Choroid plexus epithelial cell (primary cell): ENCODE results near the gene SLC22A1.
A peak's percentile ranks its signal among the peaks of the same experiment; 100 is the strongest.
"Not testable (repeated sequence)": the region's sequence is repeated elsewhere in the genome, so short reads cannot be mapped to it uniquely, and the experiment has no call there.

ENCODE experiments used
- DNase-seq: peaks from one replicate; pipeline ENCODE4 v3.0.0-alpha.2; 2010; ENCODE audit warnings: low read depth
- H3K4me3 ChIP-seq: 2 replicates; pipeline ENCODE4 v1.5.1; 2011; ENCODE audit warnings: low read depth, mild to moderate bottlenecking, control low read depth, low read length, moderate library complexity
- TF ChIP-seq, protein P1 (sequence below): conservative IDR thresholded peaks from 2 replicates; pipeline ENCODE4 v1.5.1; 2011; ENCODE audit warnings: low read depth, mild to moderate bottlenecking, control low read depth, inconsistent platforms, low read length, moderate library complexity

Gene SLC22A1

DNA sequence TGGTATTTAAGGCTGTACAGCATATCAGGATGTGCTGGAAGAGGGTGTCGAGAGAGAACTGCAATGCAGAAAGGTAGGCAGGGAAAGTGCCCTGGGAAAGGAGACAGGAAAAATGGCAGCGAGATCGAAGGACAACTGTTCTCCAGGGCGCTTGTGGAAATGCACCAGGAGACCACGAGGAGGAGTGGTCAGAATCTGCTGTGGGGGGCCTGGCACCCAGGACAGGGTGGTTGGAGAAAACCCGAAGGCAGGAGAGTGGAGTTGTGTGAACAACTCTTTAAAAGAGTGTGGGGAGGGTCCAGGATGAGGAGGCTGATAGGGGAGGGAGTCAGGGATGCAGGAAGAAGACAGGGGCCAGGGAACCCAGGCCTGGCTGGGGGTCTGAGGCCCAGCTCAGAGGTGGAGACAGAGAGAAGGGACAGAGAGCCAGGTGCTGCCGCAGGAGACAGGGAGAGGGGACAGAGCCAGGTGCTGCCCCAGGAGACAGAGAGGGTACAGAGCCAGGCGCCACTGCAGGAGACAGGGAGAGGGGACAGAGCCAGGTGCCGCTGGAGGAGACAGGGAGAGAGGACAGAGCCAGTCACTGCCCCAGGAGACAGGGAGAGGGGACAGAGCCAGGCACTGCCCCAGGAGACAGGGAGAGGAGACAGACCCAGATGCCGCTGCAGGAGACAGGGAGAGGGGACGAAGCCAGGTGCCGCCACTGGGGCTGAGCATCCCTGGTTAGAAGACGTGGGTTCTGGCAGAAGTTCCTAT lies 9.3 kb downstream of the SLC22A1 start:
- DNase-seq = no peak
- H3K4me3 ChIP-seq = no peak overlapping the region
- TF ChIP-seq, protein P1, sequence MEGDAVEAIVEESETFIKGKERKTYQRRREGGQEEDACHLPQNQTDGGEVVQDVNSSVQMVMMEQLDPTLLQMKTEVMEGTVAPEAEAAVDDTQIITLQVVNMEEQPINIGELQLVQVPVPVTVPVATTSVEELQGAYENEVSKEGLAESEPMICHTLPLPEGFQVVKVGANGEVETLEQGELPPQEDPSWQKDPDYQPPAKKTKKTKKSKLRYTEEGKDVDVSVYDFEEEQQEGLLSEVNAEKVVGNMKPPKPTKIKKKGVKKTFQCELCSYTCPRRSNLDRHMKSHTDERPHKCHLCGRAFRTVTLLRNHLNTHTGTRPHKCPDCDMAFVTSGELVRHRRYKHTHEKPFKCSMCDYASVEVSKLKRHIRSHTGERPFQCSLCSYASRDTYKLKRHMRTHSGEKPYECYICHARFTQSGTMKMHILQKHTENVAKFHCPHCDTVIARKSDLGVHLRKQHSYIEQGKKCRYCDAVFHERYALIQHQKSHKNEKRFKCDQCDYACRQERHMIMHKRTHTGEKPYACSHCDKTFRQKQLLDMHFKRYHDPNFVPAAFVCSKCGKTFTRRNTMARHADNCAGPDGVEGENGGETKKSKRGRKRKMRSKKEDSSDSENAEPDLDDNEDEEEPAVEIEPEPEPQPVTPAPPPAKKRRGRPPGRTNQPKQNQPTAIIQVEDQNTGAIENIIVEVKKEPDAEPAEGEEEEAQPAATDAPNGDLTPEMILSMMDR = no peak

DNA sequence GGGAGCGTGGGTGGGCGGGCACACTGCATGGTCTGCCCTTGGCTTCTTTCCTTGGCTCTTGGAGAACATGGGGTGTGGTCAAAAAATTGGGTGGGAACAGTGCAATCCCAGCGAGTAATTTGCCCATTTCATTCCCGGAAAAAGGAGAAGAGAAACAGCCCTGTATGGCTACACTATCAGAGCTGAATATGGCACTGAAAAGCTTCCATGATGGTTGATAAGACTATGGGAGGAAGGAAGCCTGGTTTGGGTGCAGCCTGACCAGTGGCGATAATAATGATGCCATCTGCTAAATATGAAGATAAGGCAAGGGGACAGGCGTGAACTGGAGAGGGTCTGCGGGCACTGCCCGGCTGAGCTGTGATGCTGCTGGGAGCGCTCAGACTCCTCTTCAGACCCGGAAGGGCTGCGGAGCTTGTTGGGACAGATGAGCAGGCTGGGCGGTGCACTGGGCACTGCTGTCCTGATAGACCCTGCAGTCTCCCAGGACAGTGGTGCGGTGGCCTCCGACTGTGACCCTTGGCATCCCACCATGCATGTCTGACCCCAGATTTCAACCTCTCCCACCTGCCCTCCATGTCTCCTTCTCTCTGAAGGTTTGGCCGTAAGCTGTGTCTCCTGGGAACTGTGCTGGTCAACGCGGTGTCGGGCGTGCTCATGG lies 10.2 kb downstream of the SLC22A1 start:
- DNase-seq = no peak
- H3K4me3 ChIP-seq = no peak overlapping the region
- TF ChIP-seq, protein P1 = no peak

DNA sequence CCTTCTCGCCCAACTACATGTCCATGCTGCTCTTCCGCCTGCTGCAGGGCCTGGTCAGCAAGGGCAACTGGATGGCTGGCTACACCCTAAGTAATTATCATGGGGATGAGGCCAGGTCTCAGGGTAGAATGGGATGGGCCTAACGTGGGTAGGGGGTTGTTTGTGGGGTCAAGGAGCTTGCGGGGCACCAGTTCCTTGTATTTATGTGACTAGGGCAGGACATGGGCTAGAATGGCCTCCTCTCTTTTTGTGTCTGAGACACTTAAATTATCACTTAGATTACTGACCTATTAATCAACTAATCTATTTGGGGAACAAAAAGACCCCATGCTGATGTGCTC lies 10.7 kb downstream of the SLC22A1 start:
- TF ChIP-seq, protein P1 = no peak
- no peak for DNase-seq
- no peak overlapping the region for H3K4me3 ChIP-seq

DNA sequence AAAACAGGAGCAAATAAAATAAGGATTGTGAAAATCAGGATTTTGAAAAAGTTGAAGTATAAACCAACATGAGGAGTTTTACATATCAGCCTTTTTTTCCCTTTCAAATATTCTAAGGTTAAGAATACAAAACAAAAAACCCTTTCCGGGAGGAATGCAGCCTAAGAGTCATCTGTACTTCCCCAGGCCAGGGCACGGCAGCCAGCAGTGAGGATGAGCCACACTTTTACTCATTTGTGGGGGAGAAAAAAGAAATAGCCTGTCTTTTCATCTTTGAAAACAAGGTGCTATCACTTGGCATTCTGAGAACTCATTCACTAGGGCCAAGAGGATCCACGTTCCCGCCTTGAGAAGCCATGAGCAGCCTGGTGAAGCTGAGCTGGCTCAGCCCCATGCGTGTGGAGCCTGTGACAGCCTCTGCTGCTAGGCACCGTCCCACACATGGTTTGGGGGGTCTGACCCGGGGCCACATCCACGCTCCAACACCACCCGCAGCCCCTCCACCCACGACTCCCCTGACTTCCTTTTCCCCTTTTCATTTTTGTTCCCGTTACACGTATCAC lies 11.2 kb downstream of the SLC22A1 start:
- peak; percentile 51 for DNase-seq
- no peak overlapping the region for H3K4me3 ChIP-seq
- TF ChIP-seq, protein P1 = no peak

DNA sequence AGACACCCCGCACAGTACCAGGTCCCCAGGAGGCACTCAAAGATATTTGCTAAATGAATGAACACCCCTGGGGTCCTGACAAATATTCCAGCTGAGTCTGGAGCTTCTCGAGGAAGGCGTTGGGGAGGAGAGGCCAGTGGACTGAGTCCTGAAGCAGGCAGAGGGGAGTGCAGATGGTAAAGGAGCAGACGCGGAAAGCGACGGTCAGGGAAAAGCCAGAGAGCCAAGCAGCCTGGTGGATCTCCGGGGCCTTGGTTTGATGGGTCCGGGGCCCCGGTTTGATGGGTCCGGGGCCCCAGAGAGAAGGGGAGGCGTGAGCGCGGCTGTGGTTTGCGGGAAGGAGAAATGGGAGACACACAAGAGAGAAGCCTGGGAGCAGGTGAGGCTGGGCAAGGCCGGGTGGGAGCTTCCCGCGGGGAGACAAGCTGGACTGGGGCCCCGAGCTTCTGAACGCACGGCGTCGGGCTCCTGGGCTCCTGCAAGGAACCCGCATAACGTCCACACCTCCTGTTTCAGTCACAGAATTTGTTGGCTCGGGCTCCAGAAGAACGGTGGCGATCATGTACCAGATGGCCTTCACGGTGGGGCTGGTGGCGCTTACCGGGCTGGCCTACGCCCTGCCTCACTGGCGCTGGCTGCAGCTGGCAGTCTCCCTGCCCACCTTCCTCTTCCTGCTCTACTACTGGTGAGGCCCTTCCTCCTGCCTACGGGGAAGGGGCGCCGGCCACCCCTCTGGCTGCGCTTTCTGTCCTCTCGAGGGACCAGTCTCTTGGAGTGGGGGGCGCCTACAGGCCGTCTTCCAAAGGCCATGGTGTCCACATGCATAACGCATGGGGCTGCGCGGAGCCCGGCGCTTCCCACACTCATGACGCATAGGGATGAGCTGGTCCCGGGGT lies 12.1 kb downstream of the SLC22A1 start:
- no peak overlapping the region for H3K4me3 ChIP-seq
- no peak for DNase-seq
- TF ChIP-seq, protein P1 = no peak

DNA sequence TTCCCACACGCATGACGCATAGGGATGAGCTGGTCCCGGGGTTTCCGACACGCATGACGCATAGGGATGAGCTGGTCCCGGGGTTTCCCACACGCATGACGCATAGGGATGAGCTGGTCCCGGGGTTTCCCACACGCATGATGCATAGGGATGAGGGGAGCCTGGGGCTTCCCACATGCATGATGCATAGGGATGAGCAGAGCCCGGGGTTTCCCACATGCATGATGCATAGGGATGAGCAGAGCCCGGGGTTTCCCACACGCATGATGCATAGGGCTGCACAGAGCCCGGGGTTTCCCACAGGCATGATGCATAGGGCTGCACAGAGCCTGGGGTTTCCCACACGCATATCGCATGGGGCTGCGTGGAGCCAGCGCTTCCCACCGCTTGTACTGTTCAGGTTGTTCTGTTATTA lies 12.7 kb downstream of the SLC22A1 start:
- H3K4me3 ChIP-seq = not testable (repeated sequence)

DNA sequence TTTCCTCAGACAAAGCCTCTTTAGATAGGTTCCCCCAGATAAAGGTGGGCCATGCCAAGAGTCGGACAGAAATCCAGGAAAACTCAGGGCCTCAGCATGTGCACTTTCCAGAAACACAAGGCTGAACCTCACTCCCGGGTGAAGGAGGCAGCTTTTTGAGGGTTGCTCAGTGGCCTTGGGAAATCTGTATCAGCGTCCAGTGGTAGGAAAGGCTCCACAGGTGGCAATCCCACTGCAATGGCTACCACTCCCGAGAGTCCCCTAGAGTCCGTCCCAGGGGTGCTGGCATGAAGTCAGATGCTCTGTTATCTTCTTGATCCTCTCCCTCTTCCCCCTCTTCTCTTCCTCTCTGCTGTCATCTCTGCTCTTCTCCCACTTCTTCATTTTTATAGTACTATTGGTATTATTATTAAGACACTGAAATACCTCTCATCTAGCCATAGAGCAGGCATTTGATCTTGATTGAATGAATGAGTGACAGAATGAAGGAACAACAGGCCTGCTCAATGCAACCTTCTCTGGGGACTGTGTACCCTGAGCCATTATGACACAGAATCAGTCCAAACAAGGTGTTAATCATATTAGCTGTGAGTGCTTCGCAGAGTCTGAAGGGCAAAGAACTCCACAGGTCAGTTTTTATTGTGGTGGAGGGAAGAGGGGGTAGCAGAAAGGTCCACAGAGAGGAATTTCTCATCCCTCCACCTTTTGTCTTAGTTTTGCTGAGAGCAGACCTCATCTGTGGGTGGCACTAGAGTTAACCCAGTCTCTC lies 13.3 kb downstream of the SLC22A1 start:
- TF ChIP-seq, protein P1 = no peak
- H3K4me3 ChIP-seq = no peak overlapping the region
- DNase-seq = no peak

More for the DNA sequence above, 12.7 kb downstream of the SLC22A1 start:
- DNase-seq = not testable (repeated sequence)
